HUES6 (cell line): Measurements from ENCODE around the gene SHISA4.
"Not testable (repeated sequence)": the region's sequence is repeated elsewhere in the genome, so short reads cannot be mapped to it uniquely, and the experiment has no call there.

ENCODE experiments used
- H3K27ac ChIP-seq: 2 replicates; pipeline ENCODE4 v1.7.0; 2013; ENCODE audit warnings: low read depth, mild to moderate bottlenecking, low read length, inconsistent platforms
- H3K27me3 ChIP-seq: 2 replicates; pipeline ENCODE4 v1.6.1; 2013; ENCODE audit warnings: low read length; ENCODE audit not compliant: control insufficient read depth, insufficient read depth
- H3K36me3 ChIP-seq: 2 replicates; pipeline ENCODE4 v1.6.1; 2013; ENCODE audit warnings: low read length; ENCODE audit not compliant: control insufficient read depth, insufficient read depth
- H3K4me1 ChIP-seq: 2 replicates; pipeline ENCODE4 v1.6.1; 2013; ENCODE audit warnings: low read length; ENCODE audit not compliant: control insufficient read depth, insufficient read depth
- H3K4me3 ChIP-seq: 2 replicates; pipeline ENCODE4 v1.5.1; 2013; ENCODE audit warnings: low read depth, low read length
- H3K9ac ChIP-seq: one replicate; pipeline ENCODE4 v1.6.1; 2013; ENCODE audit warnings: mild to moderate bottlenecking, low read length
- H3K9me3 ChIP-seq: 2 replicates; pipeline ENCODE4 v1.6.1; 2013; ENCODE audit warnings: low read depth, low read length; ENCODE audit not compliant: control insufficient read depth, insufficient read depth

SHISA4 gene

DNA sequence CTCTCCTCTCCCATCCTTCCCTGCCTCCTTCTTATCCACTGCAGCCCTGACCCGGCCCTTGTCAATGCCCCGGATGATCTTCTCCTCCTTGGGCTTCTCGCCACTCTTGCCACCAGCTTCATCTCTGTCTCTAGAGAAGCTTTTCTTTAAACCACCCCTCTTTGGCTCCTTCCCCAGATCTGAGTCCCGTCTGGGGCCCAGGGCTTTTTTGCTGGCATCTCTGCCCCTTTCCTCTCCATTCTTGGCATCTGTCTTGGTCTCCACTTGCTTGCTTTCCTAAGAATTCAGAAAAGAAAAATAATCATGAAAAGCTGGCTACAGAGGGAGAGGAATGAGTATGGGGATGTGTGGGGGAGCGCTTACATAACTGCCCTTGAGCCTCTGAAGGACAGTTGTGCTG lies 11.8 kb downstream of the SHISA4 start:
- Histone ChIP-seq H3K27ac (no peak overlapping the region), H3K4me3 (no peak overlapping the region), H3K36me3 (no peaks in the 10 kb centered on the region), H3K27me3 (no peaks in the 10 kb centered on the region), H3K9me3 (no peaks in the 10 kb centered on the region), H3K9ac (no peak overlapping the region), H3K4me1 (peaks cover 21% of the 10 kb centered on the region)

DNA sequence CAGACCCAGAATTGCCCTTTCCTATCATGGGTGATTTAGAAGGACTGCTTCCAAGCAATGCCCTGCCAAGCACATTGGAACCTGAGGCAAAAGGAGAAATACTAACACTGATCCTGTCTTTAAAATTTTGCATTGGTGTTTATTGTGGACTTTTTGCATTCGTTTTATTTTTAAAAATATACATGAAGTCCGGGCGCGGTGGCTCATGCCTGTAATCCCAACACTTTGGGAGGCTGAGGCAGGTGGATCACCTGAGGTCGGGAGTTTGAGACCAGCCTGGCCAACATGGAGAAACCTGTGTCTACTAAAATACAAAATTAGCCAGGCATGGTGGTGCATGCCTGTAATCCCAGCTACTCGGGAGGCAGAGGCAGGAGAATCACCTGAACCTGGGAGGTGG lies 12.3 kb downstream of the SHISA4 start:
- H3K9me3 ChIP-seq, H3K4me3 ChIP-seq, H3K27ac ChIP-seq, H3K36me3 ChIP-seq, H3K27me3 ChIP-seq, H3K9ac ChIP-seq: not testable (repeated sequence)
- H3K4me1 ChIP-seq: peaks cover 20% of the 10 kb centered on the region

DNA sequence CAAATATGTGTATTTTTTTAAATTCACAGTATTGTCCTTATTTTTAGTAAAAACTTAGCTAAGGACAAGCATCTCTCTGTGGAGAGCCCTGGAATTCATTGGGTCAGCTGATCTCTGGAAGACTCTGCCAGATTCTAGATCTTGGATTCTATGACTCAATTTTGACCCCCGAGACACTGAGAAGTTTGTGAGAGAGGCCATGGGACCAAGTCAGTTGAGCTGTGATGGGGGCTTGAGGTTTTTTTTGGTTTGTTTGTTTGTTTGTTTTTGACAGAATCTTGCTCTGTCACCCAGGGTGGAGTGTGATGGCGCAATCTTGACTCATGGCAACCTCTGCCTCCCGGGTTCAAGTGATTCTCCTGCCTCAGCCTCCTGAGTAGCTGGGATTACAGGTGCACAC lies 13.5 kb downstream of the SHISA4 start:
- Histone ChIP-seq H3K27me3 (no peaks in the 10 kb centered on the region), H3K36me3 (no peaks in the 10 kb centered on the region), H3K9me3 (no peaks in the 10 kb centered on the region), H3K27ac (no peak overlapping the region), H3K4me3 (no peak overlapping the region), H3K9ac (no peak overlapping the region), H3K4me1 (peaks cover 14% of the 10 kb centered on the region)

DNA sequence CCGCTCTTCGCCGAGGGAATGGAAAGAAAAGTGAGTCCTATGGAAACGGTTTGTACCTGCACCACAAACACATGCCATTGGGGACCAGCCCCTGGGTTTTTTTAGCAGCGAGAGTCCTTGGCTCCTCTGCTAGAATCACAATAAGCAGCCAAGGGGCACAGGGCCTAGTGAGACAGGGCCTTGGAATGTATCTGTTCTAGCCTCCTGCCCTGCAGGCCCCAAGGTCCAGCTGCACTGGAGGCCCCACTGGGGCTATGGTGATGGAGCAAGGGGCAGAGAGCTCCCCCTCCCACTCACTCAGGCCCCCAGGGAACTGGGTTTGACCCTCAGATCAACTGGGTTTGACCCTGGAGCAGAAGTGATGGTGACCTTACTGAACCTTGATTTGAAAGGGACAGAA lies 14.4 kb downstream of the SHISA4 start:
- H3K9ac ChIP-seq: no peak overlapping the region
- H3K27me3 ChIP-seq: no peaks in the 10 kb centered on the region
- no peak overlapping the region for H3K27ac ChIP-seq
- peaks cover 14% of the 10 kb centered on the region for H3K4me1 ChIP-seq
- no peak overlapping the region for H3K4me3 ChIP-seq
- no peaks in the 10 kb centered on the region for H3K9me3 ChIP-seq
- no peaks in the 10 kb centered on the region for H3K36me3 ChIP-seq

DNA sequence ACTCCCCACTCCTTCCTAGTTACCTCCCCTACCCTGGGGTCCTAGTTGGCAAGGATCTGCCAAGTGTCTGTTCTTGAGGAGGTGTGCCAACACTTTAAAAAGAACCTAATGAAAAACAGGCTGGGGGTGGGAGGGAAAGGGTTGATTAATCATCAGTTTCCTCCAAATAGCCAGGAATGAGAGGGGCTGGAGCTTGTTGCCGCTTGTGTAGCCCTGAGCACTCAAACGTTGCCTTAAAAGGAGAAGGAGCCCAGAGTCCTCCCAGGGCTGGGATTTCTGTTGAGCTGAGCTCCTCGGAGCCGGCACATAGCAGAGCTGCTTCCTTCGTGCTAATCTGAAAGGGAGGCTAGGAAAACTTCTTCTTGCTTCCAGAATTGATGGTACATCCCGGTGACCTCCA lies 15.9 kb downstream of the SHISA4 start:
- Histone ChIP-seq H3K9ac (peak overlapping the region; percentile 39), H3K27ac (peak overlapping the region; percentile 46; the same call in 1 of the 2 replicates)

DNA sequence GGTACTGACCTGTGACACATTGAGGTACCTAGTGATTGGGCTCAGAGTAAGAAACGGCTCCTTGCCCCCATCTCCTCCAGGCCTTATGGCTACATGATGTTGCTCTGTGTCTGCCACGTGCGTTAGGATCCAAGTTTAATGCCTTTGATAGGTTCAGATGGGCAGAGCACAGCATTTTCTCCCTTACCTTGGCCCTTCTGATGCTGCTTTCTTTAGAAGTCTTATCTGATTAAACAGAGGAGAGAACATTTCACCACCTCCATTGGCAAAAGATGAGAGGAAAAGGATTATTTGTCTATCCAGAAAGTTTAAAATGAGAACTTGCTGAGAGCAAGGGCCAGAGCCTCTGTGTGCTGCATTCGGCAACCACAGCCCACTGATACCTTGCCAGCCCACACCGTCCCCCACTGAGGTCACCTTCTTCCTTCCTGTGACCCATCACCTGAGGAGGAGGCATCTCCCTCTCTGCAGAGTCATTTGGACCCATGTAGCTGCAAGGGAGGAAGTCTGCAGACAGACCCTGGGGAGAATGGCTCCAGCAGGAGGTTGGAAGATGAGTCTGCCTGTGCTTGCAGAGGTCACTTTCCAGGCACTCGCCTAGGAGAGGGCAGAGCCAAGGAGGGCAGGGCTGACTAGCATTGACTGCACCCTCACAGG lies 16.7 kb downstream of the SHISA4 start:
- Histone ChIP-seq H3K27me3 (no peaks in the 10 kb centered on the region), H3K4me1 (peaks cover 14% of the 10 kb centered on the region), H3K9me3 (no peaks in the 10 kb centered on the region), H3K9ac (peak overlapping the region; percentile 39), H3K36me3 (no peaks in the 10 kb centered on the region), H3K4me3 (no peak overlapping the region), H3K27ac (peak overlapping the region; percentile 46; the same call in 1 of the 2 replicates)

More for the DNA sequence above, 15.9 kb downstream of the SHISA4 start:
- no peaks in the 10 kb centered on the region for H3K36me3 ChIP-seq
- peaks cover 14% of the 10 kb centered on the region for H3K4me1 ChIP-seq
- no peaks in the 10 kb centered on the region for H3K27me3 ChIP-seq
- H3K9me3 ChIP-seq: no peaks in the 10 kb centered on the region
- no peak overlapping the region for H3K4me3 ChIP-seq

DNA sequence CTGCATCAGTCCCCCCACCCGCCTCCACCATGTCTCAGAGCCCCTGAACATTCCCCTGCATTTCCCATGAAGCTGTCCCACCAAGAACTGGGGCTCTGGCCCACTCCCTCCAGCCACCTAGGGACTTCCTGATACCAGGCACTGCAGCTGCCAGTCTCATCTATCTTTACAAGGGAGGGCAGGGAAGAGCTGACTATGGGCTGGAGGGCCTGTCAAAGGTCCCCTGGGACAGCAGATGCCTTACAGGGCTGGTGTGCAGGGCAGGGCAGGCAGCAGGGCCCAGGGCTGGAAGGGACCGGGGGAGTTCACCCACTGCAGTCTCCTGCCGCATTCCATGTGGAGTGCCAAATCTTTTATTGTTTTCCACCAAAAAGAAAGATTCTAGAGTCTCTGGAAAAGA lies 17.6 kb downstream of the SHISA4 start:
- no peaks in the 10 kb centered on the region for H3K9me3 ChIP-seq
- H3K4me1 ChIP-seq: peaks cover 14% of the 10 kb centered on the region
- no peak overlapping the region for H3K27ac ChIP-seq
- no peaks in the 10 kb centered on the region for H3K36me3 ChIP-seq
- no peak overlapping the region for H3K9ac ChIP-seq
- H3K4me3 ChIP-seq: no peak overlapping the region
- no peaks in the 10 kb centered on the region for H3K27me3 ChIP-seq

DNA sequence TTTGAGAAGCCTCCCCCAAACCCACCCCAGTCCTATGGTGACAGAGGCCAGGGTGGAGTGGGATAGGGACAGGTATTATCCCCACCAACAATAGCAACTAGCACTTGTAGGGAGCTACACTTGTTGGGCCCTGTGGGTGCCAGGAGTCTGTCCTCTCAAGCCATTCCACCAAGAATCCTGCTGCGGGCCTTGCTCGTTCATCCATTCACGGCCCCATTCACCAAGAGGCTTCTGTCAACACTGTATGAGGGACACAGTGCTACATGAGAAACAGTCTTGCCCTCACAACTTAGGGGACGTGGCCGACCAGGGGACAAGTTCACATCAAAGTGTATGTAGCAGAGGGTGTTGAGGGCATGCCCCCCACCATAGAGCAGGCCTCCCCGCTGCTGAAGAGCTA lies 18.9 kb downstream of the SHISA4 start:
- H3K4me3 ChIP-seq: no peak overlapping the region
- no peak overlapping the region for H3K27ac ChIP-seq
- H3K9ac ChIP-seq: no peak overlapping the region
- peaks cover 20% of the 10 kb centered on the region for H3K4me1 ChIP-seq
- no peaks in the 10 kb centered on the region for H3K9me3 ChIP-seq
- no peaks in the 10 kb centered on the region for H3K36me3 ChIP-seq
- H3K27me3 ChIP-seq: no peaks in the 10 kb centered on the region

DNA sequence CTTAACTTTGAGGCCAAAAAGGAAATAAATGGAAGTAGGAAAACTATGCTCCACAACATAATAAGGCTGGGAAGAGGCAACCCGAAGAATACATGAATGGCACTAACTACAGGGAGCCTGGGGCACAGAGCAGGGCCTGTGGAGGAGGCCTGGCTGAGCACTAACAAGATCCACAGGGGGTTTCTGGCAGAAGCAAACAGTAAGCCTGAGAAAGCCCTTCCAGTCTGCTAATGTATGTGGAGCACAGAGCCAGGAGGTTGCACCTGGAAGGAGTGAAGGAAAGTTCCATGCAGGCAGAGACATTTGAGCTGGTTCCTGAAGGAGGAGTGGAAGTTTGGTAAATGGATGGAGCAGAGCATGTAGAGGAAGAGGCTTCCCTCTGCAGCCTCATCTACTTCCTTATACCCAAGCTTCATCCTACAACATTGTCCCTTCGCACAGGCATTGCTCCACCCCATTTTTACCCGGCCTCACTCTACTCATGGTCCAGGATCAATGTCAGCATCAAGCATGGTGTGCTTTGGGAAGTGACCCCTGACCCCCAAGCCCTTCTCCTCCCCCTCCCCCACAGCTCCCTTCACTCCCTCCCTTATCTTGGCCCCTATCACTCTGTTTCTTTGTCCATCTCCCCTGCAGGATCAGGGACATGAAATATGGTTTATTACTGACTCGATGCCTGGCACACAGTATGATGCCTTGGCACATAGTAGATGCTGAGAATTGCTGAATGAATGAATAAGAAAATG lies 23.3 kb downstream of the SHISA4 start:
- H3K27me3 ChIP-seq: no peaks in the 10 kb centered on the region
- no peaks in the 10 kb centered on the region for H3K36me3 ChIP-seq
- H3K27ac ChIP-seq: no peak overlapping the region
- H3K9me3 ChIP-seq: no peaks in the 10 kb centered on the region
- no peak overlapping the region for H3K9ac ChIP-seq
- peaks cover 6% of the 10 kb centered on the region; the same call in 1 of the 2 replicates for H3K4me1 ChIP-seq
- no peak overlapping the region for H3K4me3 ChIP-seq

DNA sequence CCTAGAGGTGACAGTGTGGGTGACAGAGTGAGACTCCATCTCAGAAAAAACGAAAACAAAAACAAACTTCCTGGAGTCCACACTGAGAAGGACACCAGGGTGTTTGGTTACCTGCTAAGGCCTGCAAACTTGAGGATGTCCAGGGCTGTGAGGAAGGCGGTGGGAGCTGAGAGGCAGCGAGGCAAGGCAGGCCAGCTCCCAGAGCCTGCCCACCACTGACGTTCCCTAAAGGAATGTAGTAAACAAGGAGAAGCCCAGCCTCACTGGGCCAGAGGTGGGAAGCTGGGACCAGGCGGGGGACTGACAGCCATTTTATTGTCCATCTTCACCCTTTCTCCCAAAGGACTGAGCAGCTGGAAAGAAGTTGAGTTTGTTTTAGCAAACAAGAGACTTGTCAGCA lies 24.1 kb downstream of the SHISA4 start:
- H3K9ac ChIP-seq: no peak overlapping the region
- H3K27ac ChIP-seq: no peak overlapping the region
- H3K4me3 ChIP-seq: no peak overlapping the region
- peaks cover 6% of the 10 kb centered on the region; the same call in 1 of the 2 replicates for H3K4me1 ChIP-seq
- no peaks in the 10 kb centered on the region for H3K27me3 ChIP-seq
- H3K36me3 ChIP-seq: no peaks in the 10 kb centered on the region
- no peaks in the 10 kb centered on the region for H3K9me3 ChIP-seq

DNA sequence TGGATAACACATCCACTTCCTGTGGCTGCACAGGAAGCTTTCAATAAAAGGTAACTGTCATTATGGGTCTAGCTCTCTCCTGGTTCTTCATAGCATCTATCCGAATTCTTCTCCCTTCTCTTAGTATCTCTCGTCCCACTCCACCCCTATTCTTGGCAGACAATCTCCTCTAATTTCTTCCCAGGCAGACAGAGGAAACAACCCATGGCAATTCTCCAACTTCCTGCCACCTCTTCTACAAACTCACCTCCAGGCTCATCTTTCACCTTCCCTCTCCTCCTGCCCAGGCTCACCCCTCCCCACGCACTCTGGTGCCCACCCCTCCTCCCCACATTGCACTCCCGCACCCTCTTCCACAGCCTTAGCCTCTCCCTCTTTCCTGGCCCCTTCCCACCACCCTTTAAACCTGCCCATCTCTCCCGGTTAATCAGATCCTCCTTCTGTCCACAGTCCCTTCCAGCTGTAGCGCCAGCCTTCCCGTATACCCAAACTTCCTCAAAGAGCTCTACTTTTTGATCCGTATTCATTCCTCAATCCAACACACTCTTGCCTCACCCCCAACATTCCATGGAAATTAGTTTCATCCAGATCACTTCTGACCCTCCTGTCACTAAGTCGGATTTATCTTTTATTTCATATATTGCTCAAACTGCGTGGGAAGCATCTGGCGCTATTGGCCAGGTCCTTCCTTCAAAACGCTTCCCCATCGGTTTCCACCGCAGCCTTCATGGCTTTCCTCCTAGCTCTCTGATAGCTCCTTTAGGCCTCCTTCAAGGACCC lies 25.9 kb downstream of the SHISA4 start:
- Histone ChIP-seq H3K4me1 (peaks cover 11% of the 10 kb centered on the region; the same call in 1 of the 2 replicates), H3K9me3 (no peaks in the 10 kb centered on the region), H3K9ac (no peak overlapping the region), H3K27ac (no peak overlapping the region), H3K36me3 (no peaks in the 10 kb centered on the region), H3K27me3 (no peaks in the 10 kb centered on the region), H3K4me3 (no peak overlapping the region)
